Measurements from ENCODE around the gene KAT2A. TPM values are rescaled to one million over a fixed set of nuclear protein-coding genes. Genes with fewer than 3 reads are reported as not detected.

The KAT2A gene
- total RNA-seq, 6 experiments from 2014 or later: 21.5 to 36.2 (median 25.3) TPM

DNA sequence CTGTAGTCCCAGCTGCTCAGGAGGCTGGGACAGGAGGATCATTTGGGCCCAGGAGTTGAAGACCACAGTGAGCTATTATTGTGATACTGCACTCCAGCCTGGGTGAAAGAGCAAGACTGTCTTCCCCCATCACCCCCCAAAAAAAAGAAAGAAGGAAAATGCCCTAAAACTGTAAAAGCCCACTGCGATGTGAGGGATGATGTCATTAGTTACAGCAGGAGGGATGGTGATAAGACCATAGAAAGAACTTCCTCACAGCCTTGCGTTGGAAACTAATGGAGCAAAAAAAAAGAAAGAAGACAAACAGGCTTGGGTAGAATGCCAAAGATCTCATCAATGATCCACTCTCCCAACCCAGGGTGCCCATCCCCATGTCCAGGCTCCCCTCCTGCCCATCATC is 41.6 kb downstream of the KAT2A start:
- TF ChIP-seq, protein P1, sequence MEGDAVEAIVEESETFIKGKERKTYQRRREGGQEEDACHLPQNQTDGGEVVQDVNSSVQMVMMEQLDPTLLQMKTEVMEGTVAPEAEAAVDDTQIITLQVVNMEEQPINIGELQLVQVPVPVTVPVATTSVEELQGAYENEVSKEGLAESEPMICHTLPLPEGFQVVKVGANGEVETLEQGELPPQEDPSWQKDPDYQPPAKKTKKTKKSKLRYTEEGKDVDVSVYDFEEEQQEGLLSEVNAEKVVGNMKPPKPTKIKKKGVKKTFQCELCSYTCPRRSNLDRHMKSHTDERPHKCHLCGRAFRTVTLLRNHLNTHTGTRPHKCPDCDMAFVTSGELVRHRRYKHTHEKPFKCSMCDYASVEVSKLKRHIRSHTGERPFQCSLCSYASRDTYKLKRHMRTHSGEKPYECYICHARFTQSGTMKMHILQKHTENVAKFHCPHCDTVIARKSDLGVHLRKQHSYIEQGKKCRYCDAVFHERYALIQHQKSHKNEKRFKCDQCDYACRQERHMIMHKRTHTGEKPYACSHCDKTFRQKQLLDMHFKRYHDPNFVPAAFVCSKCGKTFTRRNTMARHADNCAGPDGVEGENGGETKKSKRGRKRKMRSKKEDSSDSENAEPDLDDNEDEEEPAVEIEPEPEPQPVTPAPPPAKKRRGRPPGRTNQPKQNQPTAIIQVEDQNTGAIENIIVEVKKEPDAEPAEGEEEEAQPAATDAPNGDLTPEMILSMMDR (IDR thresholded peaks at IDR 0.05): no peak
- peaks cover 12% of the 10 kb centered on the region for H3K4me1 Mint-ChIP-seq (ENCODE audit: low read depth)
- DNase-seq: no peak
- H3K27me3 Mint-ChIP-seq (ENCODE audit: insufficient read depth): peaks cover 27% of the 10 kb centered on the region
- no peak overlapping the region for H3K4me3 Mint-ChIP-seq
- H3K27ac Mint-ChIP-seq: no peak overlapping the region
- H3K36me3 Mint-ChIP-seq (ENCODE audit: low read depth): no peaks in the 10 kb centered on the region
- no peaks in the 10 kb centered on the region for H3K9me3 Mint-ChIP-seq

DNA sequence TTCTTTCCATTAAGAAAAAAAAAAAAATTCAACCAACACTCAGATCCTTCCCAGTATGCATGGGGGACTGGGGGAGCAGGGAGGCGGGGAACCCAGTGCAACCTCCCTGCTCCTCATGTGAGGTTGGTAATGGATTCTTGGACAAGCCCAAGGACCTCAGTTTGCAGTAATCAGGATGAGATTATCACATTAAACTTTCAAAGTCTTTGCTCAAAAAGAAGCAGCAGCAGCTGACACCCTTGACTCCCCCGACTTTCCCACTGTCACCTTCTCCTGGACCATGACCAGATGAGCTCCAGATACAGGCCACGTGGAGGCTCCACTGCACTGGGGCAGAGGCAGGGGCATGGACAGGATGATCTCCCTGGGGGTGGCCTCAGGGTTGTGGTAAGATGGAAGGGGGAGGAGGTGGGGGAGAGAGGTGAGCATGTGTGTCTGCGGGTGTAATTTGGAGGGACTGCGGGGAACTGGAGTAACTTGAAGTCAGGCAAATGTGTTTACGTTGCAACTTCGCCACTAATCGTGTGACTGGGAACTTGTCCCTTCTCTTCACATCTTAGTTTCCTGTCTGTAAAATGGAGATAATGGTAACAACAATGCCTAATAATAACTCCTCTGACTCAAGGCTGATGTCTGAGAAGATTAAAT is 42.6 kb downstream of the KAT2A start:
- peaks cover 33% of the 10 kb centered on the region for H3K27me3 Mint-ChIP-seq (ENCODE audit: insufficient read depth)
- H3K4me3 Mint-ChIP-seq: no peak overlapping the region
- H3K4me1 Mint-ChIP-seq (ENCODE audit: low read depth): peaks cover 18% of the 10 kb centered on the region
- TF ChIP-seq, protein P1 (IDR thresholded peaks at IDR 0.05): no peak
- H3K9me3 Mint-ChIP-seq: no peaks in the 10 kb centered on the region
- no peak for DNase-seq
- no peak overlapping the region for H3K27ac Mint-ChIP-seq
- H3K36me3 Mint-ChIP-seq (ENCODE audit: low read depth): no peaks in the 10 kb centered on the region

- no peaks in the 10 kb centered on the region for H3K9me3 Mint-ChIP-seq
- no peak for DNase-seq
- no peaks in the 10 kb centered on the region for H3K36me3 Mint-ChIP-seq (ENCODE audit: low read depth)
- H3K4me1 Mint-ChIP-seq (ENCODE audit: low read depth): peaks cover 22% of the 10 kb centered on the region
- peaks cover 34% of the 10 kb centered on the region for H3K27me3 Mint-ChIP-seq (ENCODE audit: insufficient read depth)
- no peak overlapping the region for H3K4me3 Mint-ChIP-seq
- TF ChIP-seq, protein P1 (IDR thresholded peaks at IDR 0.05): no peak
- no peak overlapping the region for H3K27ac Mint-ChIP-seq
Observed at GRCh38 chr17:42077755-42078154, 43.4 kb downstream of the KAT2A start.

- H3K9me3 Mint-ChIP-seq: no peaks in the 10 kb centered on the region
- H3K4me1 Mint-ChIP-seq (ENCODE audit: low read depth): peaks cover 16% of the 10 kb centered on the region
- no peak overlapping the region for H3K4me3 Mint-ChIP-seq
- TF ChIP-seq, protein P1 (IDR thresholded peaks at IDR 0.05): no peak
- H3K27ac Mint-ChIP-seq: no peak overlapping the region
- DNase-seq: no peak
- peaks cover 37% of the 10 kb centered on the region for H3K27me3 Mint-ChIP-seq (ENCODE audit: insufficient read depth)
- H3K36me3 Mint-ChIP-seq (ENCODE audit: low read depth): no peaks in the 10 kb centered on the region
Observed at GRCh38 chr17:42076797-42077559, 44.2 kb downstream of the KAT2A start.

DNA sequence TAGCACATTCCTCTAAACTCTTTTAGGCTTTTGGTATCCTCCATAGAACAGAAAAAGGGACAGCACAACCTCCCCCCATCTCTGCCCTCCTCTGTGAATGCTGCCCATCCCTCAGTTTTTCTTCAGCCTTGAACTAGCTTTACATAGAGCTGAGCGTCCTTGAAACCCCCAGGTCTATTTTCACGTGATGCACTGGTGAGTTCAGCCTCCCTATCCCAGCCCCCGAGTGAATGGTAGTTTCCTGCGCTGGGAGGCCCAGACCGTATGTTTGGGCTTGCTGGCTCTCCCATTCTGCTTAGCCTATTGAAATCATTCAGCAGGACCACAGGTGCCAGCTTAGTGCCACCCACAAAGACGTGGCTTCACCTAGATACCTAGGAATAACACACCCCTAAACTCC is 45.4 kb downstream of the KAT2A start:
- peaks cover 16% of the 10 kb centered on the region for H3K4me1 Mint-ChIP-seq (ENCODE audit: low read depth)
- H3K4me3 Mint-ChIP-seq: no peak overlapping the region
- H3K36me3 Mint-ChIP-seq (ENCODE audit: low read depth): no peaks in the 10 kb centered on the region
- TF ChIP-seq, protein P1 (IDR thresholded peaks at IDR 0.05): no peak
- no peak for DNase-seq
- H3K27me3 Mint-ChIP-seq (ENCODE audit: insufficient read depth): peaks cover 43% of the 10 kb centered on the region
- H3K27ac Mint-ChIP-seq: no peak overlapping the region
- H3K9me3 Mint-ChIP-seq: no peaks in the 10 kb centered on the region

Measured in HFFc6 (cell line).